ENCODE data around the gene ATP8B4.

The ATP8B4 gene

GRCh38 chr15:49898097-49898496 lies 220.9 kb downstream of the ATP8B4 start:
- DNase-seq (ENCODE audit: low spot score), result no peak

DNA sequence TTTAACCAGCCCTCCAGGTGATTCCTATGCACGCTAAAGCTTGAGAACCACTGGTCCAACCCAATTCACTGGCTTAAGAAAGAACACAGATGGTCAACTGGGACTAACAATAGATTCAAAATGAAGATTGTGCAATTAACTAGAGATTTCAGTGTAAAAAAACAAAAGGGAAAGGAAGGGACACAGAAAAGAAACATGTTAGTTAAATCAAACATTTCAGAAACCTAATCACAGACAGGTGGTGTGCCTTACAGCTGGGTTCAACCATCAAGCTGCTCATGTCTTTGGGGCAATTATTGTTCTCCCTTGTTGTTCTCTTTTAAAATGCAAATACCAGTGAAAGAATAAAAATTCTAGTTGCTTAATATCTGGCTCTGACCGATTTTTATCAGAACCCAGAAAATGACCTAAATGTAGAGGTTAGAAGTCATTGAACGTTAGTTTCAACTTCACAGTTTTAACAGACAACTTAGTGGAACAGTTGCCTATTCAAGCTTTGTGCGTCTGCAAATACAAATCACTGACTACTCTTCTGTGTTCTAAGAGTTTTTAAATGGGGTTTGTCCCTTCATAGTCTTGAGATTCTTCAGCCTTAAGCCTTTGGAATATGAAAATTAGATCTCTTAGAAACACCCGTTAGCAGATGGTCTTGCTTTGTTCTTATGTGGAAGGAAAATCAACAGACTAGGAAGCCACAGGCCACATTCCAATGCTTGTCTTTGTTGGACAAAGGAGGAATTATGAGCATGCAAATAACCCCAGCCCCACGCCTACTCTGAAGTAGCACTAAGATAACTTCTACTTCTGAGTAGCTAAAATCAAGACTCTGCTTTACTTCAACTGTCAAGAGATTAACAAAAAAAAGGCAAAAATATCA lies 223.4 kb downstream of the ATP8B4 start:
- DNase-seq (ENCODE audit: low spot score), result no peak

- no peak for DNase-seq (ENCODE audit: low spot score)
Measured at GRCh38 chr15:49890689-49891088, 228.3 kb downstream of the ATP8B4 start.

- DNase-seq (ENCODE audit: low spot score), result no peak
Measured at GRCh38 chr15:49889536-49889935, 229.5 kb downstream of the ATP8B4 start.

- no peak for DNase-seq (ENCODE audit: low spot score)
Measured at GRCh38 chr15:49888734-49889133, 230.3 kb downstream of the ATP8B4 start.

DNA sequence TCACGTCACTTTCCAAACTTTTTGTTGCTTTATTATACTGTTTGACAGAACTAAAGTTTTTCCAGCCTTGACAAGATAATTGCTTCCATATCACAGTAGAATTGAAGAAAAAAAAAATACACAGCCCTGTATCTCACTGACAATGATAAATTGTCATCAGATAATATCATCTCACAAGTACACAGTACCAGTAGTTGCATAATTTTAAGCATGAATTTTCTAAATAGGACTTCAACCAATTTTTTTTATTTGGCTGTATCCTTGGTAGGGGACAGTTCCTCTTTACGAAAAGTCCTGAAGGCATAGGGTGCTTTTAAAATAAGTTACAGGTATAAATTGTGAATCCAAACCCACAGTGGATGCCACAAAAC lies 230.7 kb downstream of the ATP8B4 start:
- no peak for DNase-seq (ENCODE audit: low spot score)

DNA sequence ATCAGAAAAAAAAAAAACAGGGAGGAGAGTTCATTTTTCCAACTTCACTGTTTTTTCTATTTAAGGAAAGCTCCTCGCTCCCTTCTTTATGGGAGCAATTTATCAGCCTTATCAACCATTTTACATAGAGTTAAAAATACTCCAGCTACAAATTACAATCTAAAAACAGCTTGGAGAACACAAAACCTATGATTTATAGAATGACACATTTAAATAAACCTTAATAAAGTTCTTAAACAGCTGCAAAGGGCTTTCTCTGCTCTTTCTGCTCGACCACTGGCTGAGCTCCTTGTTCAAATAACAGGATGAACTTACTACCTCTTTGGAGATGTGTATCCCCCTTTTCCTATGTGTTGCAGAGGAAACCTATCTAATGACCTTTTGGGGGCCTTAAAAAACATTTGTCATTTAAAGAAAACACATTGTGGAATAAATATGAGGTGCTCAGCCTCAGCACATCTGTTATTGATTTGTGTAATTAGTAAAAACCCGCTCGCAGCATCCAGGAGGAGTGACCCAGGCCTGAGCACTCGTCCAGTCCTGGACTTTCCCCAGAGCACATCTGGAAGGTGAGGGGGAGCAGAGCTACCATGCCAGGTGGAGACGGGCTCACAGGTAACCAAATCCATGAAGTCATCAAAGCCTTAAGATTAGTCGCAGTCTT lies 231.2 kb downstream of the ATP8B4 start:
- DNase-seq (ENCODE audit: low spot score), result no peak

DNA sequence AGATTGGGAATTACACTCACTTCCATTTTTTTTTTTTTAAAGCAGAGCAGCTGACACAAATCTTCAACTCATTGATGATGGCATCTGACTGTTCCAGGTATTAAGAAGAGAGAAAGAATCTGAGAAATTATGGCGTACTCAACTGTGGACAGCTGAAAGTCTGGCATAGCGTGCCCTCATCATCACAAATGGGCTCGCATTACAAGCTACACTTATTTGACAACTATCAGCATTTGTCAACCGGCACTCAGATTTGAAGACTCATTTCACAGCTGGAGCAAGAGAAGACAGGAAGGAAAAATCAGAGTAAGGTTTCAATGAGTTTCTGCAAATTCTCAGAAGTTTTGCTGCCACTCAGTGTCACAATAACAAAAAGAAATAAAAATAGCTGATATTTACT lies 235.9 kb downstream of the ATP8B4 start:
- no peak for DNase-seq (ENCODE audit: low spot score)

DNA sequence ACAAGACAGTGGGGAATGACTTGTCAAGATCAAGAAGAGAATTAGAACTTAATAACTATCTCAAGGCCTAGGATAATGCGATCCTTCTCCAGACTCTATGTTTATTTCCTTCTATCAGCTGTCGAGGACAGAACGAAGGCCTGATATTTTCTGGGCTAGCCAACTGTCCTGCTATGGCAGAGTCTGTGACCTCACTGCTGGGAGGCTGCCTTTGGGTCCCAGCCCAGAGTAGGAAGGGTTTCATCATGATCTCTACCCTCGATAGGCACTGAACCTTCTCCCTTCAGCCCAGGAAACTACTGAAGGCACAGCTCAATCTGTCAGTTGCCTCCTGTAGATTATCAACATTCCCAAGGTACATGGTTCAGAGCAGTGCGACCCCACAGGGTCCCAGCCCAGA lies 237.2 kb downstream of the ATP8B4 start:
- DNase-seq (ENCODE audit: low spot score), result no peak

DNA sequence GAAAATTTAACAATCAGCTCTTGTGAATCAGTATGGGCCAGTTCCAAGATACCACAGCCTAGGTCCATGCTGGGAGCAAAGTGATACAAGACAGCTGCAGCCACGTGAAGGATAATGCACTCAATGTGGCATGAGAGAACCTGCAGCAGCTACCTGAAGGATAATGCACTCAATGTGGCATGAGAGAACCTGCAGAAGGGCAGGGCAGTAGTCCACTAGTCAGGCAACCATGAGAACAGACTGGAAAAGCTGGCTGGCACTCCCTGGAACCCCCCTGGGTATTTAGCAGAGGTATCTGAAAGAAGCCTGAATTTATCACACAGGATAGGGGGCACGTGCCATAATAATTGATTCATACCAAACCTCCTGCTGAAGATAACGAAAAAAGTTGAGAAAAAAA lies 237.6 kb downstream of the ATP8B4 start:
- DNase-seq (ENCODE audit: low spot score), result no peak

GRCh38 chr15:49877873-49878521 lies 241.0 kb downstream of the ATP8B4 start:
- DNase-seq (ENCODE audit: low spot score), result no peak

DNA sequence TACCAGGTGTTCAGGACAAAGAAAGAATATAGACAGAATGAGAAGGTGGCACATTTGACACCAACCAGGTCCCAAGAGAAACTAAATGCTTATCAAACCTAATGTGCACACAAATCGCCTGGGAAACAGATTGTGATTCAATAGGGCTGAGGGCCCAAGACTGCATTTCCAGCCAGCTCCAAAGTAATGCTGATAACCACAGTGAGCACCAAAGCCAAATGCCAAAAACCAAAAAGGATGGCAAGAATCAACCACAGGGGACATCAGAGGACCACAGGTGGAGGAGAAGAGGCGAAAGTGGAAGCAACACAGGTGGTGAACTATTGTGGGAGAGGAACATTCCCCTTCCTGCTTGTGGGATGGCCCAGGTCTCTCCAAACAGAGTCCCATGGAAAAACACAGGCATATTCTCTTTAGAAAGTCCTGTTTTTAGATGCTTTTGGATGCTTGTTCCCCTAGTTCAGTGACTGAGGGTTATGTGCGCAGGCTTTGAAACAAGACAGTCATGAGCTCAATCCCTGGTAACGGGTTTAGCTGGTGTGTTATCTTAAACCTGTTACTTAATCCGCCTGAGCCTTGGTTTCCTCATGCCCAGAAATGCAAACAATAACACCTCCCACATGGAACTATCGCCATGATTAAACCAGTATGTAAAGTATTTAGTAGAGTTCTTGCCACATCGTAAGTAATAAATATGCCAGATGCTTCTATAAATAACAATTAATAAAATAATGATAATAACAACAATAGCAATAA lies 241.7 kb downstream of the ATP8B4 start:
- no peak for DNase-seq (ENCODE audit: low spot score)

DNA sequence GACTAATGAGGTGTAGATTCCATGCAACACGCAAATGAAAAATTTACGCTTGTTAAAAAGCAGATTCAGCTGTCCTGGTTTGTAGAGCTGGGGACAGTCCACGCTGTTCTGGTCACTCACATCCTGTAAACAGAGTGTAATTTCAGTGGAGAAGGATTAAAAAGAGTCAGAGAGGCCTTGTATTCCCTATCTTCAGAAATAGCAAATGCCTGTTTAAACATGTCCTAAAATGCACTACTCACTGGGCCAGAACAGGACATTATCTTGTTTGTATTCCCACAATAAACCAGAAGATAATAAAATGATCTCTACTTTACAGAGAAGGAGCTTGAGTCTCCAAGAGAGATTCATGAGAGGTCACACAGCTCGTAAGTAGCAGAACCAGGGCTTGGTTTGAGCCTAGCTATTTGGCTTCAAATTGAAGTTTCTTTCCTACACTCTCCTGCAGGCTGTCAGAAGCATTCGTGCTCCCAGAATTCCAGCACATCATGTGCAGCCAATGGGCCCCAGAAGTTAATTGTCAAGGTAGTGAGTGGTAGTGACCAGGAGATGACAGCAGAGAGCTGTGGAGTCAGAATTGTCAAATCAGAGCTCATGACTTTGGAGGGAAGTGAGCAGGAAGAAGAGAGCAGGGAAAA lies 242.5 kb downstream of the ATP8B4 start:
- DNase-seq (ENCODE audit: low spot score), result peak; percentile 1

DNA sequence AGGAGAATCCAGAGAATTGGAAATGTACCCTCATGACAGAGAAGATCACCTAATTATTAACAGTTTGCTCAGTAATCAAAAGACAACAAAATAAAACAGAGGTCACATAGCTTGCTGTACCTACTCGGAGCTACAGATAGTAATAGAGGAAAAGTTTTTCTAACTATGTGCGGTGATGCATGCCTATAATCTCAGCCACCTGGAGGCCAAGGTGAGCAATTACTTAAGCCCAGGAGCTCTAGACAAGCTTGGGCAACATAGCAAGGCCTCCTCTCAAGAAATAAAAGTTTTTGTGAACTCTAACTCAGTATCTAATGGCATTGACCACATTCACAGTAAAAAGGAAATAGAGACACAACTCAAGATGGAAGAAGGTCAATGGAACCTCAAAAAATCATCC lies 243.6 kb downstream of the ATP8B4 start:
- DNase-seq (ENCODE audit: low spot score), result no peak

GRCh38 chr15:49870472-49870871 lies 248.6 kb downstream of the ATP8B4 start:
- DNase-seq (ENCODE audit: low spot score), result no peak

GRCh38 chr15:49868348-49868747 lies 250.7 kb downstream of the ATP8B4 start:
- no peak for DNase-seq (ENCODE audit: low spot score)

GRCh38 chr15:49865925-49866757 lies 252.9 kb downstream of the ATP8B4 start:
- no peak for DNase-seq (ENCODE audit: low spot score)

- DNase-seq (ENCODE audit: low spot score), result no peak
Measured at GRCh38 chr15:49864251-49864650, 254.8 kb downstream of the ATP8B4 start.

GRCh38 chr15:49863431-49864224 lies 255.4 kb downstream of the ATP8B4 start:
- DNase-seq (ENCODE audit: low spot score), result no peak

DNA sequence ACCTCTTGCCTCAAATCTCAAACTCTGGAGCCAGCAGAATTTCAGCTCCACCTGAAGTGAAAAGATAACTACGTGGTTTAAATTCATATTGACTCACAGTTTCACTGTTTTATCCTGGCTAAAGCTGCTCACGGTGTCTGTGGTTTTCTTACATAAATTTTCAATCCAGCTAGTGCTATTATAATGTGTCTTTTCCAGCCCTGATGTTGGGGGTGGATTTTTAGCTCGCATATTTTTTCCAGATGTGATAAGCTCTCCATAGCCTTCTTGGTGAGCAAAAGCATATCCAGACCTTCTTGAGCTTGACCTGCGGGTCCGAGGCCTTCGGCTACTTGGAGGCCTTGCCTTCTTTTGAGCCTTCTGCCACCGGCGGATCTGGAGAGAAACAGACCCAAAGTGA lies 258.9 kb downstream of the ATP8B4 start:
- DNase-seq (ENCODE audit: low spot score), result no peak

All from cerebellar cortex (tissue), 1 donor.